GM06990 (cell line): ENCODE results near the gene KAT6B.
"Not testable (repeated sequence)": the region's sequence is repeated elsewhere in the genome, so short reads cannot be mapped to it uniquely, and the experiment has no call there.

Source experiments
- DNase-seq: peaks from one replicate; pipeline ENCODE4 v3.0.0-alpha.2; 2011; ENCODE audit not compliant: insufficient read length; ENCODE audit errors: extremely low read depth
- H3K27me3 ChIP-seq: replicated peaks from 2 replicates; pipeline ENCODE4 v1.6.0; 2011; ENCODE audit warnings: low read length; ENCODE audit not compliant: control insufficient read depth, insufficient read depth
- H3K36me3 ChIP-seq: 2 replicates; pipeline ENCODE4 v1.5.1; 2011; ENCODE audit warnings: low read length; ENCODE audit not compliant: control insufficient read depth, insufficient read depth
- H3K4me3 ChIP-seq: replicated peaks from 2 replicates; pipeline ENCODE4 v1.5.1; 2011; ENCODE audit warnings: low read depth, mild to moderate bottlenecking, control low read depth, low read length
- TF ChIP-seq, protein P1 (sequence below): IDR thresholded peaks from 2 replicates; pipeline ENCODE4 v1.5.1; 2011; ENCODE audit warnings: low read length, control low read depth, mild to moderate bottlenecking, inconsistent platforms; ENCODE audit not compliant: insufficient read depth, poor library complexity, severe bottlenecking

The KAT6B gene

DNA sequence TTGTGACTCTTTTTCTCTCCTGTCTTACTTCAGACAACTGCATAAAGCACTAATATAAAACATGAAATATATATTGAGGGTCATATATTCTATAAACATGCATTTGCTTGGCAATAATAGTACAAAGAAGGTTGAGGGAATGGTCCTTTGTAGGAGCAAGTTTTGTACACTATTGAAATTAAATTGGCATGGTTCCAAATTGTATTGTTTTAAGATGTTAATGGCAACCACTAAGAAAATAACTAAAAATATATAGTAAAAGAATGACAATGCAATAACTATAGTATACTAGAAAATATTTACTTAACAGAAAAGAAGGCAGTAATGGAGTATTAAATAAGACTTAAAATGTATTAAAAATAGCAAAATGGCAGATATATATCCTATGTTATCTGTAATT lies 33.7 kb upstream of the KAT6B start:
- no peak for DNase-seq
- H3K27me3 ChIP-seq = no peaks in the 10 kb centered on the region
- TF ChIP-seq, protein P1, sequence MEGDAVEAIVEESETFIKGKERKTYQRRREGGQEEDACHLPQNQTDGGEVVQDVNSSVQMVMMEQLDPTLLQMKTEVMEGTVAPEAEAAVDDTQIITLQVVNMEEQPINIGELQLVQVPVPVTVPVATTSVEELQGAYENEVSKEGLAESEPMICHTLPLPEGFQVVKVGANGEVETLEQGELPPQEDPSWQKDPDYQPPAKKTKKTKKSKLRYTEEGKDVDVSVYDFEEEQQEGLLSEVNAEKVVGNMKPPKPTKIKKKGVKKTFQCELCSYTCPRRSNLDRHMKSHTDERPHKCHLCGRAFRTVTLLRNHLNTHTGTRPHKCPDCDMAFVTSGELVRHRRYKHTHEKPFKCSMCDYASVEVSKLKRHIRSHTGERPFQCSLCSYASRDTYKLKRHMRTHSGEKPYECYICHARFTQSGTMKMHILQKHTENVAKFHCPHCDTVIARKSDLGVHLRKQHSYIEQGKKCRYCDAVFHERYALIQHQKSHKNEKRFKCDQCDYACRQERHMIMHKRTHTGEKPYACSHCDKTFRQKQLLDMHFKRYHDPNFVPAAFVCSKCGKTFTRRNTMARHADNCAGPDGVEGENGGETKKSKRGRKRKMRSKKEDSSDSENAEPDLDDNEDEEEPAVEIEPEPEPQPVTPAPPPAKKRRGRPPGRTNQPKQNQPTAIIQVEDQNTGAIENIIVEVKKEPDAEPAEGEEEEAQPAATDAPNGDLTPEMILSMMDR = no peak
- no peaks in the 10 kb centered on the region for H3K36me3 ChIP-seq
- H3K4me3 ChIP-seq = no peak overlapping the region

DNA sequence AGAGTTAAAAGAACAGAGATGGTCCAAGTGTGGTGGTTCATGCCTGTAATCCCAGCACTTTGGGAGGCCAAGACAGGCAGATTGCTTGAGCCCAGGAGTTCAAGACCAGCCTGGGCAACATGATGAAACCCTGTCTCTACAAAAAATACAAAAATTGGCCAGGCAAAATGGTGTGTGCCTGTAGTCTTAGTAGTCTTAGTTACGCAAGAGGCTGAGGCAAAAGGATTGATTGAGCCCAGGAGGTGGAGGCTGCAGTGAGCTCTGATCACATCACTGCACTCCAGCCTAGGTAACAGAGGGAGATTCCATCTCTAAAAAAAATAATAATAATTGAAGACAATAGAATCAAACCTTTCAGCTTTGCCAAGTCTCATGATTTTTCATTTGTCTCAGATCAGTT lies 33.2 kb upstream of the KAT6B start:
- not testable (repeated sequence) for H3K27me3 ChIP-seq, DNase-seq, H3K36me3 ChIP-seq, H3K4me3 ChIP-seq

DNA sequence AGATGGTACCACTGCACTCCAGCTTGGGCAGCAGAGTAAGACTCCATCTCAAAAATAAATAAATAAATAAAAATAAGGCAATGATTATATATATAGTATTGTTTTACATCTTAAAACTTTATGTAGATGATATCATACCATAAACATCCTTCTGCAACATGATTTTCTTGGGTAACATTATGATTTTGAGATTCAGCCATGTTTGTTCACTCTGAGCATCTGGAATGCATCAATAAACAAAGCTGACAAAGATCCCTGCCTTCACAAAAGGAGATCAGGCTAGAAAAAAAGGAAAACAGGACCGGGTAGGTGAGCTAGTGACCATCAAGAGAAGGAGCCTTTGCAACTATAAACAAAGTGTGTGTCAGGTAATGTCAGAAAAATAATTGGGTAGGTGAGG lies 31.9 kb upstream of the KAT6B start:
- H3K36me3 ChIP-seq = no peaks in the 10 kb centered on the region
- TF ChIP-seq, protein P1 = no peak
- no peak for DNase-seq
- H3K27me3 ChIP-seq = no peaks in the 10 kb centered on the region
- H3K4me3 ChIP-seq = no peak overlapping the region

DNA sequence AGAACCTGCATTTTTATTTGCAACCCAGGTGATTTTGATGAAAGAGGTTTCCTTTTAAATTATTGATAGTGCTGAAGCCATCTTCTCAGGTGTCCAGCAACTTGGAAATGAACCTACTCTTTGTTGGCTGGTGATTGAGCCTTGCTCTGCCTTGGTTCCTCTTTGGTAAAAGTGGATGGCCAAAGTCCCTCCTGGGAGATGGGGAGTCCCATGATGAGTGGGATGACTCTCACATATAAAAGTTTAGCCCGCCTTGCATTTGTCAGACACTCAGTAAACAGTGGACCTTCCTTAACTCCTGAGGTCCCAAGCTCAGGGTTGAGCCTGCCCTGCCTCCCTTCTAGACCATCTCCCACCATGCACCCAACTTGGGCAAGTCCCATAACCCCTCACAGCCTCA lies 28.9 kb upstream of the KAT6B start:
- TF ChIP-seq, protein P1 = no peak
- DNase-seq = no peak
- Histone ChIP-seq H3K36me3 (no peaks in the 10 kb centered on the region), H3K4me3 (no peak overlapping the region), H3K27me3 (no peaks in the 10 kb centered on the region)

DNA sequence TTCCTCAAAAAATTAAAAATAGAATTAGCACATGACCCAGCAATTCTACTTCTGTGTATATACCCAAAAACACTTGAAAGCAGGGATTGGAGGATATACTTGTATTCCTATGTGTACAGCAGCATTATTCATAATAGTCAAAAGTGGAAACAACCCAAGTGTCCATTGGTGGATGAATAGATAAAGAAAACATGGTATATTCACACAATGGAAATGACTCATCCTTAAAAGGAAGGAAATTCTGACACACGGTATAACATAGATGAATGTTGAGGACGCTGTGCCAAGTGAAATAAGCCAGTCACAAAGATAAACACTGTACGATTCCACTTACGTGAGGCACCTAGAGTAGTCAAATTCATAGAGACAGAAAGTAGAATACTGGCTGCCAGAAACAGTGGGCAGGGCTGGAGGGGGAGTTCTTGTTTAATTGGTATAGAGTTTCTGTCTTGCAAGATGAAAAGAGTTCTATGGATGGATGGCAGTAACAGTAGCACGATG lies 26.6 kb upstream of the KAT6B start:
- DNase-seq = no peak

DNA sequence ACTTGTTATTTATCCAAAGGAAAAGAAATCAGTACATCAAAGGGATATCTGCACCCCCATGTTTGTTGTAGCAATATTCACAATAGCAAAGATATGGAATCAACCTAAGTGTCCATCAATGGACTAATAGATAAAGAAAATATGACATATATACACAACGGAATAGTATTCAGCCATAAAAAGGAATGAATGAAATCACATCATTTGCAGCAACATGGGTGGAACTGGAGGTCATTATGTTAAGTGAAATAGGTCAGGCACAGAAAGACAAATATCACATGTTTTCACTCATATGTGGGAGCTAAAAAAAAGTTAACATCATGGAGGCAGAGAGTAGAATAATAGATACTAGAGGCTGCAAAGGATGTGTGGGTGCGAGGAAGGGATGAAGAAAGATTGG lies 25.0 kb upstream of the KAT6B start:
- no peaks in the 10 kb centered on the region for H3K27me3 ChIP-seq
- DNase-seq = no peak
- H3K36me3 ChIP-seq = no peaks in the 10 kb centered on the region
- TF ChIP-seq, protein P1 = no peak
- no peak overlapping the region for H3K4me3 ChIP-seq

More for the DNA sequence above, 26.6 kb upstream of the KAT6B start:
- no peaks in the 10 kb centered on the region for H3K36me3 ChIP-seq
- H3K4me3 ChIP-seq = no peak overlapping the region
- TF ChIP-seq, protein P1 = no peak
- H3K27me3 ChIP-seq = no peaks in the 10 kb centered on the region
